B cell (primary cell): ENCODE results near the gene EYS.

Experiments used
- CTCF ChIP-seq: fragments of 200-600 bp; IDR thresholded peaks from one replicate; pipeline ENCODE4 v1.8.0; 2022; ENCODE audit warnings: antibody characterized with exemption, mild to moderate bottlenecking
- EZH2 ChIP-seq: IDR thresholded peaks from 2 replicates; pipeline ENCODE4 v1.6.1; 2012; ENCODE audit warnings: borderline replicate concordance, low read depth, mild to moderate bottlenecking, moderate library complexity, low read length; ENCODE audit not compliant: insufficient read depth, poor library complexity, severe bottlenecking

DNA sequence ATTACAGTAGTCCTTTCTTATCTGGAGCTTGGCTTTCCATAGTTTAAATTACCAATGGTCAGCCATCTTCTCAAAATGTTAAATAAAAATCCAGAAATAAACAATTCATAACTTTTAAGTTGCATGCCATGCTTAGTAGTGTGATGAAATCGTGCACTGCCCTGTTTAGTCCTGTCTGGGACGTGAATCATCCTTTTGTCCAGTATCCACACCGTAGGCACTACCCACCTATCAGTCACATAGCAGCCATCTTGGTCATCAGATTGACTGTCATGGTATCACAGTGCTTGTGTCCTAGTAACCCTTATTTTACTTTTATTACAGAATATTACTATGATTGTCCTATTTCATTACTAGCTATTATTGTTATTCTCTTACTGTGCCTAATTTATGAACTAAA lies 924.1 kb downstream of the EYS start:
- TF ChIP-seq CTCF = no peak
- TF ChIP-seq EZH2 = no peak
